Psoas muscle (tissue), 8 donors: Measurements from ENCODE around the gene NFKB1. TPM values are rescaled to one million over a fixed set of nuclear protein-coding genes. Genes with fewer than 3 reads are reported as not detected.
"Not testable (repeated sequence)": the region's sequence is repeated elsewhere in the genome, so short reads cannot be mapped to it uniquely, and the experiment has no call there.

ENCODE experiments used
- ATAC-seq, 4 donors: fragments of 200-7000 bp; cut with Tn5 transposase; one replicate each; pipeline ENCODE4 v1.9.1; 2020; ENCODE audit warnings: moderate library complexity in 3 of 4, mild to moderate bottlenecking in 2 of 4
- DNase-seq, 2 donors: peaks; one replicate each; pipeline ENCODE4 v3.0.0-alpha.2; 2020
- H3K27ac ChIP-seq: fragments of 200-600 bp; one replicate; pipeline ENCODE4 v1.8.0; 2022
- H3K27me3 ChIP-seq, 3 donors: fragments of 200-600 bp in 1 of 3; one replicate each; pipeline versions ENCODE4 v1.6.1 to v1.8.0; 2013 to 2022; ENCODE audit warnings: low read length in 2 of 3, mild to moderate bottlenecking in 2 of 3, moderate library complexity in 1 of 3; ENCODE audit not compliant: insufficient read depth in 3 of 3
- H3K36me3 ChIP-seq, 2 donors: fragments of 200-600 bp in 1 of 2; one replicate each; pipeline versions ENCODE4 v1.6.1 to v1.8.0; 2013 to 2022; ENCODE audit warnings: low read depth in 1 of 2, mild to moderate bottlenecking in 1 of 2, moderate library complexity in 1 of 2; ENCODE audit not compliant: insufficient read depth in 1 of 2
- H3K4me1 ChIP-seq: fragments of 200-600 bp; one replicate; pipeline ENCODE4 v1.8.0; 2022
- H3K4me3 ChIP-seq: fragments of 200-600 bp; one replicate; pipeline ENCODE4 v1.8.0; 2022; ENCODE audit warnings: mild to moderate bottlenecking
- H3K9me3 ChIP-seq: fragments of 200-600 bp; one replicate; pipeline ENCODE4 v1.8.0; 2022
- CTCF ChIP-seq: fragments of 200-600 bp; IDR thresholded peaks from one replicate; pipeline ENCODE4 v1.8.0; 2022; ENCODE audit warnings: antibody characterized with exemption
- WGBS, 3 donors: extraction: QIAGEN DNeasy Blood & Tissue Kit; methylation state at CpG; one replicate each; pipeline versions ENCODE4 v1.1.6 to v1.1.7; 2013; 5-methylcytosine and 5-hydroxymethylcytosine counted together
- intact Hi-C, 2 donors: fragments of 100-400 bp; cut with DNase I; formaldehyde crosslinking; loops; one replicate each; pipeline versions ENCODE4 v1.11.0 to v1.14.2; 2022
- polyA plus RNA-seq, 3 donors: library from polyadenylated mRNA; stranded (reverse); fragments of 200-250 nt; gene quantifications; one replicate each; pipeline ENCODE4 v1.2.3, GENCODE V29; 2013
- total RNA-seq, 4 donors: library from RNA; stranded (reverse); fragmentation: NEBNext Ultra II Directional in 2 of 4; extraction: Animal tissue kit (Norgen Biotek cat#: 25700) in 2 of 4; gene quantifications; one replicate each; pipeline versions ENCODE4 v1.2.1 to v1.2.4, GENCODE V29; 2021 to 2023
- donor health status: healthy with polysubstance abuse.
- donor health status: DM: no; HTN: no; CAD: no; lungs with moderate emphysema.
- donor health status: Bipolar disorder and iron deficiency.
- donor health status: healthy.
- donor health status: DM: yes; HTN: yes; CAD: no.
- donor health status: DM: no; HTN: no; CAD: no.
- donor health status: DM: no; HTN: no; CAD: no.
- donor health status: DM: yes; HTN: yes; CAD: no.

Gene NFKB1
- total and polyA plus RNA-seq, 7 donors, result 11.7 to 47.5 (median 20.1) TPM

- intact Hi-C loops, result loop anchor here in 1 of 2 donors (2.0 kb wide), 1 partner anchor 38 kb away; no protein-coding TSS in a partner anchor
- peaks cover 4 to 12% of the 10 kb centered on the region in 2 donors for H3K36me3 ChIP-seq
- no peak for DNase-seq
Observed at GRCh38 chr4:102566426-102566825, 65.3 kb downstream of the NFKB1 start.

GRCh38 chr4:102567427-102567826, 66.3 kb downstream of the NFKB1 start:
- peaks cover 6% of the 10 kb centered on the region for H3K4me1 ChIP-seq
- intact Hi-C loops, result loop anchor here in 1 of 2 donors (2.0 kb wide), 1 partner anchor 39 kb away; no protein-coding TSS in a partner anchor
- no peaks in the 10 kb centered on the region for H3K27me3 ChIP-seq
- TF ChIP-seq CTCF, result no peak
- DNase-seq (no peak), ATAC-seq (no peak)
- H3K36me3 ChIP-seq, result peaks cover 4 to 12% of the 10 kb centered on the region in 2 donors
- H3K9me3 ChIP-seq, result no peaks in the 10 kb centered on the region
- no peak overlapping the region for H3K27ac ChIP-seq
- 86 to 91% (median 91%) methylated on average over 1 of the region's 1 CpG for WGBS, 3 donors
- no peak overlapping the region for H3K4me3 ChIP-seq

More at GRCh38 chr4:102566426-102566825, 65.3 kb downstream of the NFKB1 start:
- Histone ChIP-seq H3K4me3 (no peak overlapping the region), H3K27ac (no peak overlapping the region), H3K9me3 (no peaks in the 10 kb centered on the region), H3K4me1 (peaks cover 6% of the 10 kb centered on the region), H3K27me3 (no peaks in the 10 kb centered on the region)
- ATAC-seq, result no peak
- TF ChIP-seq CTCF, result no peak

GRCh38 chr4:102569200-102569599, 68.0 kb downstream of the NFKB1 start:
- H3K4me1 ChIP-seq, result no peaks in the 10 kb centered on the region

GRCh38 chr4:102570211-102570610, 69.1 kb downstream of the NFKB1 start:
- H3K9me3 ChIP-seq, intact Hi-C loops, H3K27ac ChIP-seq, DNase-seq, H3K4me3 ChIP-seq, H3K27me3 ChIP-seq, ATAC-seq, H3K4me1 ChIP-seq: not testable (repeated sequence)
- 98 to 100% (median 99%) methylated on average over 1 of the region's 1 CpG for WGBS, 3 donors
- H3K36me3 ChIP-seq, result peaks cover 4 to 12% of the 10 kb centered on the region in 2 donors

More at GRCh38 chr4:102569200-102569599, 68.0 kb downstream of the NFKB1 start:
- intact Hi-C loops, result no loop called here
- 89 to 95% (median 89%) methylated on average over 2 of the region's 2 CpGs for WGBS, 3 donors
- TF ChIP-seq CTCF, result no peak
- DNase-seq (no peak), ATAC-seq (no peak)
- H3K27me3 ChIP-seq, result no peaks in the 10 kb centered on the region
- no peak overlapping the region for H3K4me3 ChIP-seq
- peaks cover 4 to 12% of the 10 kb centered on the region in 2 donors for H3K36me3 ChIP-seq
- no peaks in the 10 kb centered on the region for H3K9me3 ChIP-seq
- H3K27ac ChIP-seq, result no peak overlapping the region

GRCh38 chr4:102572452-102572851, 71.3 kb downstream of the NFKB1 start:
- 87 to 92% (median 90%) methylated on average over 3 of the region's 3 CpGs for WGBS, 3 donors
- TF ChIP-seq CTCF, result no peak
- ATAC-seq (no peak), DNase-seq (no peak)
- Histone ChIP-seq H3K4me1 (no peaks in the 10 kb centered on the region), H3K4me3 (no peak overlapping the region), H3K27ac (no peak overlapping the region), H3K36me3 (peaks cover 2 to 12% of the 10 kb centered on the region in 2 donors), H3K27me3 (no peaks in the 10 kb centered on the region), H3K9me3 (no peaks in the 10 kb centered on the region)
- intact Hi-C loops, result no loop called here
